ENCODE results near the gene KLHDC8A. TPM values are rescaled to one million over a fixed set of nuclear protein-coding genes. Genes with fewer than 3 reads are reported as not detected.

The KLHDC8A gene
- total and polyA plus RNA-seq, 8 donors = 0.28 to 5.4 (median 0.81) TPM

GRCh38 chr1:205309741-205310140 lies 47.0 kb downstream of the KLHDC8A start:
- FAIRE-seq (no peak), DNase-seq (no peak)

GRCh38 chr1:205306929-205307566 lies 49.7 kb downstream of the KLHDC8A start:
- WGBS, 2 donors = 81 to 82% methylated on average over 7 of the region's 7 CpGs
- DNase-seq (no peak), ATAC-seq (no peak), FAIRE-seq (no peak)
- Histone ChIP-seq H3K27ac (no peak overlapping the region), H3K4me3 (no peak overlapping the region), H3K36me3 (peaks cover 16 to 80% (median 24%) of the 10 kb centered on the region in 3 donors), H3K4me1 (peaks cover 3 to 8% (median 4%) of the 10 kb centered on the region in 3 donors), H3K27me3 (no peaks in the 10 kb centered on the region), H3K9me3 (no peaks in the 10 kb centered on the region)
- TF ChIP-seq CTCF (IDR thresholded peaks at IDR 0.05) = no peak
- intact Hi-C loops (cut with DNase I) = no loop called here

More at GRCh38 chr1:205309741-205310140, 47.0 kb downstream of the KLHDC8A start:
- H3K4me3 ChIP-seq = no peak overlapping the region
- intact Hi-C loops (cut with DNase I) = no loop called here
- H3K27ac ChIP-seq = no peak overlapping the region
- TF ChIP-seq CTCF (IDR thresholded peaks at IDR 0.05) = no peak
- no peaks in the 10 kb centered on the region for H3K9me3 ChIP-seq
- ATAC-seq = no peak
- peaks cover 20 to 24% (median 24%) of the 10 kb centered on the region in 3 donors for H3K4me1 ChIP-seq
- H3K27me3 ChIP-seq = no peaks in the 10 kb centered on the region
- 28 to 55% methylated on average over 1 of the region's 1 CpG for WGBS, 2 donors
- H3K36me3 ChIP-seq = peaks cover 7 to 62% (median 8%) of the 10 kb centered on the region in 3 donors

DNA sequence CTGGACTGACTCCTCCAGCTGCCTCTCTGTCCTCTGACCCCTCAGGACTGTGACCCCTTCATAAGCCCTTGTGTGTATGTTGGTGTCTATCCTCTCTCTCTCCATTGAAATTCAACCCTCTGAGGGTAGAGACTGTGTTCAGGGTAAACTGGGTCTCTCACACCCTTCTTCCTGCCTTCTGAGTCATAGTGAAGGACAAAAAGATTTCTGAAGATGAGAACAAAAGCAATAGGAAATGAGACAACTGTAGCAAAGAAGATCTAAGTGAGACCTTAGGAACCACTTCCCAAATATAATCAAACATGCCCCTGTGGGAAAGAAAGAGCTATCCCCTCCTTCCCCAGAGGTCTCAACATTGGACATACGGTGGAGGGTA lies 52.0 kb downstream of the KLHDC8A start:
- intact Hi-C loops (cut with DNase I) = no loop called here
- FAIRE-seq (no peak), DNase-seq (no peak), ATAC-seq (no peak)
- no peak for TF ChIP-seq CTCF (IDR thresholded peaks at IDR 0.05)
- Histone ChIP-seq H3K9me3 (no peaks in the 10 kb centered on the region), H3K27ac (no peak overlapping the region), H3K27me3 (no peaks in the 10 kb centered on the region), H3K4me1 (peaks cover 14 to 19% (median 17%) of the 10 kb centered on the region in 3 donors), H3K4me3 (no peak overlapping the region), H3K36me3 (peaks cover 13 to 60% (median 24%) of the 10 kb centered on the region in 3 donors)
- 94 to 95% methylated on average over 1 of the region's 1 CpG for WGBS, 2 donors

DNA sequence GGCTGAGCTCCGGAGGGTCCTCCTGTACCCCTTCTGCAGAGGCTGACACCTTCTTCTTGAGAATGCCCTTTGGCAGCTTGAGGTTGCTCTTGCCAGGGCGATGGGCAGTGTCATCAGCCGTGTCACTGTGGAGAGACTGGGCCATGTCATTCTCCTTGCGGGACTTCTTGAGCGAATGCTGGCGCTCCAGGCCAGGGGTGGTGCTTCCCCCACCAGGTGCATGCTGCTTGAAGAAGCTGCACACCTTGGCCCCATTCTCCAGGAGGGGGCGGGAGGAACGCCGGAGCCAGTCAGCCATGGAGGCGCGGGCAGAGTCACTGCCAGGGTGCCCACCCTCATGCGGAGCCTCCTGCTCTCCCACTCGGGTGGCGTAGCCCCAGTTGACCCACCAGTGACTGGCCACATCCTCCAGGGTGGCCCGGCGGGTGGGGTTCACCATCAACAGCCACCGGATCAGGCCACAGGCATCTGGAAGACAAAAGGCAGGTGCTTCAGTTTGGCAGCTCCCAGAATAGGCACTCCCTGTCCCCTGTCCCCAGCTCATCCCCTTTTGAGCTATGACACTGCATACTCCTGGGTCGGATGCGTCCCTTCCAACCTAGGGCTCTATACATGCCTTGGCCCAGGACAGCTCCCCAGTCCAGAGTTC lies 52.6 kb downstream of the KLHDC8A start:
- intact Hi-C loops (cut with DNase I) = no loop called here
- DNase-seq = peak in 1 of 6 donors; percentile 76
- H3K27ac ChIP-seq = no peak overlapping the region
- H3K9me3 ChIP-seq = no peaks in the 10 kb centered on the region
- no peak overlapping the region for H3K4me3 ChIP-seq
- peaks cover 14 to 19% (median 17%) of the 10 kb centered on the region in 3 donors for H3K4me1 ChIP-seq
- no peak for ATAC-seq
- no peaks in the 10 kb centered on the region for H3K27me3 ChIP-seq
- H3K36me3 ChIP-seq = peaks cover 13 to 56% (median 24%) of the 10 kb centered on the region in 3 donors
- no peak for TF ChIP-seq CTCF (IDR thresholded peaks at IDR 0.05)
- no peak for FAIRE-seq
- WGBS, 2 donors = 90 to 93% methylated on average over 16 to 19 of the region's 19 CpGs
